ENCODE measurements around the gene HDAC11.

GRCh38 chr3:13479332-13479581, 849 bp upstream of the HDAC11 start:
- TF ChIP-seq FOXM1 (IDR thresholded peaks at IDR 0.05; ENCODE audit: borderline replicate concordance, low read depth): no peak
- no peak; the same call in 1 of the 2 replicates for TF ChIP-seq TAF1 (IDR thresholded peaks at IDR 0.05; ENCODE audit: low read depth)
- no peak for TF ChIP-seq RAD21 (IDR thresholded peaks at IDR 0.05; ENCODE audit: low read depth)
- TF ChIP-seq CEBPB (IDR thresholded peaks at IDR 0.05): no peak
